Liver (tissue), 3 donors: ENCODE measurements around the gene LIPG.

Experiments
- FOXA1 ChIP-seq: IDR thresholded peaks from 2 replicates; pipeline ENCODE4 v1.6.1; 2016; ENCODE audit warnings: antibody characterized with exemption
- GABPA ChIP-seq, 2 donors: IDR thresholded peaks in 1 of 2; conservative IDR thresholded peaks in 1 of 2; 2 replicates each; pipeline ENCODE4 v1.6.1; 2016; ENCODE audit warnings: antibody characterized with exemption in 2 of 2, mild to moderate bottlenecking in 1 of 2, moderate library complexity in 1 of 2
- TAF1 ChIP-seq: conservative IDR thresholded peaks from 2 replicates; pipeline ENCODE4 v1.6.1; 2016; ENCODE audit warnings: antibody characterized with exemption, mild to moderate bottlenecking
- YY1 ChIP-seq: IDR thresholded peaks from 2 replicates; pipeline ENCODE4 v1.6.1; 2016; ENCODE audit warnings: antibody characterized with exemption, mild to moderate bottlenecking
- TF ChIP-seq, protein P1 (sequence below): fragments of 150-350 bp; IDR thresholded peaks from 2 replicates; pipeline ENCODE4 v1.5.1; 2017; ENCODE audit warnings: improper control_type of control experiment, low read depth, low read length; ENCODE audit not compliant: missing input control
- TF ChIP-seq, protein P2 (sequence below): IDR thresholded peaks from 2 replicates; pipeline ENCODE4 v1.6.1; 2016; ENCODE audit warnings: antibody characterized with exemption, mild to moderate bottlenecking
- TF ChIP-seq, protein P3 (sequence below): IDR thresholded peaks from 2 replicates; pipeline ENCODE4 v1.6.1; 2016; ENCODE audit warnings: antibody characterized with exemption
- TF ChIP-seq, protein P4 (sequence below): IDR thresholded peaks from 2 replicates; pipeline ENCODE4 v1.6.1; 2016; ENCODE audit warnings: antibody characterized with exemption
- donor health status: healthy.
- donor health status: healthy.

DNA sequence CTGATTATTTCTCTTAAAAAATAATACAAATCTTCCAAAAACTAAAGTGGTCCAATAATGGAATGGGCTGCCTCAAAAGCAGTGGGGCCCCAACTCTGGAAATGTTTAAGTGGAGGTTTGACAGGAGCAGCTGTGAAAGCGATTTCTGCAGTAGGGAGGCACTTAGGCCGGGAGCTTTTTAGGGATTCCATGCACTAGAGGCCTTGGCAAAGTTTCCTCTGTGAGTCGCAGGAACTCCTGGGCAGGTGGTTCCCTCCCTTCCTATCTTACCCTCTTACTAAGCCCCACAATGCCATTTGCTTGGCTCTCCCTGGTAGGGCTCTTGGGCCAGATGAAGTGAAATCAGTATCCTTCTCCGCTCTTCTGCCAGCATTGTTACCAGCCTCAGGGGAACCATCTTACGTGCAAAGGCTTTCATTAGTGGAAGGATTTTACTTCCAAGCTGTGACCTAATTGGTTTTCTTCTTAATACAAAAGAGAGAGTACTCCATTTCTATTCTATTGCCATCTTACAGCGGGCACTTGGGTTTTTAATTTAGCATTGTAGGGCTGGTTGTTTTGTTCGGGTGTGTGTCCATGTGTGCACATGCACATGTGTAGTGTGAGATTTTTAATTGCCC is 40.5 kb upstream of the LIPG start:
- TF ChIP-seq, protein P1, sequence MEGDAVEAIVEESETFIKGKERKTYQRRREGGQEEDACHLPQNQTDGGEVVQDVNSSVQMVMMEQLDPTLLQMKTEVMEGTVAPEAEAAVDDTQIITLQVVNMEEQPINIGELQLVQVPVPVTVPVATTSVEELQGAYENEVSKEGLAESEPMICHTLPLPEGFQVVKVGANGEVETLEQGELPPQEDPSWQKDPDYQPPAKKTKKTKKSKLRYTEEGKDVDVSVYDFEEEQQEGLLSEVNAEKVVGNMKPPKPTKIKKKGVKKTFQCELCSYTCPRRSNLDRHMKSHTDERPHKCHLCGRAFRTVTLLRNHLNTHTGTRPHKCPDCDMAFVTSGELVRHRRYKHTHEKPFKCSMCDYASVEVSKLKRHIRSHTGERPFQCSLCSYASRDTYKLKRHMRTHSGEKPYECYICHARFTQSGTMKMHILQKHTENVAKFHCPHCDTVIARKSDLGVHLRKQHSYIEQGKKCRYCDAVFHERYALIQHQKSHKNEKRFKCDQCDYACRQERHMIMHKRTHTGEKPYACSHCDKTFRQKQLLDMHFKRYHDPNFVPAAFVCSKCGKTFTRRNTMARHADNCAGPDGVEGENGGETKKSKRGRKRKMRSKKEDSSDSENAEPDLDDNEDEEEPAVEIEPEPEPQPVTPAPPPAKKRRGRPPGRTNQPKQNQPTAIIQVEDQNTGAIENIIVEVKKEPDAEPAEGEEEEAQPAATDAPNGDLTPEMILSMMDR = no peak
- TF ChIP-seq, protein P2, sequence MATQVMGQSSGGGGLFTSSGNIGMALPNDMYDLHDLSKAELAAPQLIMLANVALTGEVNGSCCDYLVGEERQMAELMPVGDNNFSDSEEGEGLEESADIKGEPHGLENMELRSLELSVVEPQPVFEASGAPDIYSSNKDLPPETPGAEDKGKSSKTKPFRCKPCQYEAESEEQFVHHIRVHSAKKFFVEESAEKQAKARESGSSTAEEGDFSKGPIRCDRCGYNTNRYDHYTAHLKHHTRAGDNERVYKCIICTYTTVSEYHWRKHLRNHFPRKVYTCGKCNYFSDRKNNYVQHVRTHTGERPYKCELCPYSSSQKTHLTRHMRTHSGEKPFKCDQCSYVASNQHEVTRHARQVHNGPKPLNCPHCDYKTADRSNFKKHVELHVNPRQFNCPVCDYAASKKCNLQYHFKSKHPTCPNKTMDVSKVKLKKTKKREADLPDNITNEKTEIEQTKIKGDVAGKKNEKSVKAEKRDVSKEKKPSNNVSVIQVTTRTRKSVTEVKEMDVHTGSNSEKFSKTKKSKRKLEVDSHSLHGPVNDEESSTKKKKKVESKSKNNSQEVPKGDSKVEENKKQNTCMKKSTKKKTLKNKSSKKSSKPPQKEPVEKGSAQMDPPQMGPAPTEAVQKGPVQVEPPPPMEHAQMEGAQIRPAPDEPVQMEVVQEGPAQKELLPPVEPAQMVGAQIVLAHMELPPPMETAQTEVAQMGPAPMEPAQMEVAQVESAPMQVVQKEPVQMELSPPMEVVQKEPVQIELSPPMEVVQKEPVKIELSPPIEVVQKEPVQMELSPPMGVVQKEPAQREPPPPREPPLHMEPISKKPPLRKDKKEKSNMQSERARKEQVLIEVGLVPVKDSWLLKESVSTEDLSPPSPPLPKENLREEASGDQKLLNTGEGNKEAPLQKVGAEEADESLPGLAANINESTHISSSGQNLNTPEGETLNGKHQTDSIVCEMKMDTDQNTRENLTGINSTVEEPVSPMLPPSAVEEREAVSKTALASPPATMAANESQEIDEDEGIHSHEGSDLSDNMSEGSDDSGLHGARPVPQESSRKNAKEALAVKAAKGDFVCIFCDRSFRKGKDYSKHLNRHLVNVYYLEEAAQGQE = no peak
- TF ChIP-seq GABPA (IDR thresholded peaks at IDR 0.05 in 1 of 2, conservative IDR thresholded peaks at IDR 0.05 in 1 of 2) (no peak), TAF1 (no peak), YY1 (no peak), FOXA1 (no peak)
- TF ChIP-seq, protein P3, sequence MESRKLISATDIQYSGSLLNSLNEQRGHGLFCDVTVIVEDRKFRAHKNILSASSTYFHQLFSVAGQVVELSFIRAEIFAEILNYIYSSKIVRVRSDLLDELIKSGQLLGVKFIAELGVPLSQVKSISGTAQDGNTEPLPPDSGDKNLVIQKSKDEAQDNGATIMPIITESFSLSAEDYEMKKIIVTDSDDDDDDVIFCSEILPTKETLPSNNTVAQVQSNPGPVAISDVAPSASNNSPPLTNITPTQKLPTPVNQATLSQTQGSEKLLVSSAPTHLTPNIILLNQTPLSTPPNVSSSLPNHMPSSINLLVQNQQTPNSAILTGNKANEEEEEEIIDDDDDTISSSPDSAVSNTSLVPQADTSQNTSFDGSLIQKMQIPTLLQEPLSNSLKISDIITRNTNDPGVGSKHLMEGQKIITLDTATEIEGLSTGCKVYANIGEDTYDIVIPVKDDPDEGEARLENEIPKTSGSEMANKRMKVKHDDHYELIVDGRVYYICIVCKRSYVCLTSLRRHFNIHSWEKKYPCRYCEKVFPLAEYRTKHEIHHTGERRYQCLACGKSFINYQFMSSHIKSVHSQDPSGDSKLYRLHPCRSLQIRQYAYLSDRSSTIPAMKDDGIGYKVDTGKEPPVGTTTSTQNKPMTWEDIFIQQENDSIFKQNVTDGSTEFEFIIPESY = no peak
- TF ChIP-seq, protein P4, sequence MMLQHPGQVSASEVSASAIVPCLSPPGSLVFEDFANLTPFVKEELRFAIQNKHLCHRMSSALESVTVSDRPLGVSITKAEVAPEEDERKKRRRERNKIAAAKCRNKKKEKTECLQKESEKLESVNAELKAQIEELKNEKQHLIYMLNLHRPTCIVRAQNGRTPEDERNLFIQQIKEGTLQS = no peak
